Pancreas (tissue), 10 donors: Measurements from ENCODE around the gene PDLIM5. TPM values are rescaled to one million over a fixed set of nuclear protein-coding genes. Genes with fewer than 3 reads are reported as not detected.
"Not testable (repeated sequence)": the region's sequence is repeated elsewhere in the genome, so short reads cannot be mapped to it uniquely, and the experiment has no call there.

Experiments
- ATAC-seq, 4 donors: fragments of 200-7000 bp; cut with Tn5 transposase; one replicate each; pipeline versions ENCODE4 v1.8.0 to v1.9.1; 2020; ENCODE audit warnings: mild to moderate bottlenecking in 4 of 4, moderate library complexity in 4 of 4
- DNase-seq, 6 donors: peaks; one replicate each; pipeline ENCODE4 v3.0.0-alpha.2; 2020
- FAIRE-seq: peaks from 2 replicates; lab custom pipeline; 2012; peaks lifted over from hg19 to GRCh38; lab: Jason Lieb, UNC
- H3K27ac ChIP-seq, 4 donors: fragments of 200-600 bp; sonication (generic); 1 replicate in 3 of 4; 2 replicates in 1 of 4; pipeline versions ENCODE4 v1.5.0 to v1.8.0; 2020
- H3K27me3 ChIP-seq, 4 donors: fragments of 200-600 bp; one replicate each; pipeline ENCODE4 v1.8.0; 2021
- H3K36me3 ChIP-seq, 3 donors: fragments of 200-600 bp; sonication (generic) in 1 of 3; one replicate each; pipeline versions ENCODE4 v1.5.0 to v1.8.0; 2020 to 2021
- H3K4me1 ChIP-seq, 3 donors: fragments of 200-600 bp; one replicate each; pipeline ENCODE4 v1.8.0; 2021
- H3K4me3 ChIP-seq, 4 donors: fragments of 200-600 bp; sonication (generic) in 2 of 4; one replicate each; pipeline versions ENCODE4 v1.5.0 to v1.8.0; 2020 to 2021
- H3K9me3 ChIP-seq, 4 donors: fragments of 200-600 bp; one replicate each; pipeline ENCODE4 v1.8.0; 2021
- WGBS, 2 donors: extraction: QIAGEN DNeasy Blood & Tissue Kit; methylation state at CpG; one replicate each; pipeline ENCODE4 v1.1.7; 2013; 5-methylcytosine and 5-hydroxymethylcytosine counted together
- intact Hi-C, 3 donors: fragments of 100-400 bp; cut with DNase I; formaldehyde crosslinking; loops; one replicate each; pipeline versions ENCODE4 v1.11.1 to v1.14.2; 2022
- polyA plus RNA-seq, 2 donors: library from polyadenylated mRNA; stranded (reverse); fragments of 200-250 nt; gene quantifications; one replicate each; pipeline ENCODE4 v1.2.3, GENCODE V29; 2013
- total RNA-seq, 6 donors: library from RNA; stranded (reverse); fragmentation: NEBNext Ultra II Directional in 4 of 6; extraction: Animal tissue kit (Norgen Biotek cat#: 25700) in 4 of 6; gene quantifications; one replicate each; pipeline versions ENCODE4 v1.2.1 to v1.2.4, GENCODE V29; 2021 to 2023
- TF ChIP-seq, protein P1 (sequence below), 4 donors: fragments of 200-600 bp; sonication (generic) in 3 of 4; IDR thresholded peaks; one replicate each; pipeline versions ENCODE4 v1.5.0 to v1.8.0; 2021; ENCODE audit warnings: antibody characterized with exemption in 4 of 4
- donor health status: healthy with polysubstance abuse.
- donor health status: DM: no; HTN: no; CAD: no; lungs with moderate emphysema.
- donor health status: DM: no; HTN: no; CAD: no.
- donor health status: control.
- donor health status: control.
- donor health status: Bipolar disorder and iron deficiency.
- donor health status: DM: yes; HTN: yes; CAD: no.
- donor health status: DM: no; HTN: no; CAD: no.
- donor health status: DM: no; HTN: no; CAD: no.
- donor health status: DM: yes; HTN: yes; CAD: no.

The PDLIM5 gene
- total and polyA plus RNA-seq, 8 donors, result 13.2 to 99.0 (median 49.8) TPM

DNA sequence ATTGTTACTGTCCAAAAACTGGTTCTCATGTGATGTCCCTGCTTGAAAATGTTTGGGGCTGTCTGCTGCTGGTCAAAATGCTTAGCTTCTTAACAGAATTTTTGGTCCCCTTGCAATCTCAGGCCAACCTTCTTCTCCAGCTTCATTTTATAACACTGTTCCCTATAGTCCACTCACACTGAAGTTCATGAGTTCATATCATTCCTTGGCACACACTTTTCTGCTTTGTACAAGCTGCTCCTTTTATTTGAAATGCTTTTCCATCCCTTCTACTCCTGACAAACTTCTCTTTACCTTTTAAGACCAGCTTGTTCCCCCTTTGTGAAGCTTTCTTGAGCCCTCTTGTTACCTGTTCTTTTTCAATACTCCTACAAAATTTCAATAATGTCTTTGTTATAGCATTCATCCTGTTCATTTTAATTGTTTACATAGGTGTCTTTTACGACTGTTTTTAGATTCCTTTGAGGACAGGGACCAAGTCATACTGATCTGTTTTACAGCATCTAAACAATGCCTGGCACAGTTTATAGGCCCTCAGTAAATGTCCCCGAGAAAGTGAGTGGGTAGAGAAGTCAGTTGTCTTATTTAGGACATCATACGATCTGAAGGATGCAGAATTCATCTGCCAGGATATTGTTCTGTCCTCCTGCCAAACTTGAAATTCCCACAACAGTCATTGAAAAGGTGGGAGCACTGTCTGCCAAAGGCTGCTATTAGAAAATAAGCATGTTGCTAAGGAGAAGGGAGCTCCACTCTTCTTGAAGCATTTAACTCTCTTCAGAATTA, 171.6 kb downstream of the PDLIM5 start:
- no peak overlapping the region for H3K27ac ChIP-seq
- ATAC-seq (no peak), DNase-seq (no peak), FAIRE-seq (no peak)
- no peaks in the 10 kb centered on the region for H3K27me3 ChIP-seq
- no peak overlapping the region for H3K4me3 ChIP-seq
- intact Hi-C loops, result no loop called here
- 66 to 70% methylated on average over 3 of the region's 3 CpGs for WGBS, 2 donors
- H3K4me1 ChIP-seq, result no peaks in the 10 kb centered on the region
- H3K9me3 ChIP-seq, result no peaks in the 10 kb centered on the region
- peaks cover 0 to 13% (median 4%) of the 10 kb centered on the region in 3 donors for H3K36me3 ChIP-seq
- TF ChIP-seq, protein P1, sequence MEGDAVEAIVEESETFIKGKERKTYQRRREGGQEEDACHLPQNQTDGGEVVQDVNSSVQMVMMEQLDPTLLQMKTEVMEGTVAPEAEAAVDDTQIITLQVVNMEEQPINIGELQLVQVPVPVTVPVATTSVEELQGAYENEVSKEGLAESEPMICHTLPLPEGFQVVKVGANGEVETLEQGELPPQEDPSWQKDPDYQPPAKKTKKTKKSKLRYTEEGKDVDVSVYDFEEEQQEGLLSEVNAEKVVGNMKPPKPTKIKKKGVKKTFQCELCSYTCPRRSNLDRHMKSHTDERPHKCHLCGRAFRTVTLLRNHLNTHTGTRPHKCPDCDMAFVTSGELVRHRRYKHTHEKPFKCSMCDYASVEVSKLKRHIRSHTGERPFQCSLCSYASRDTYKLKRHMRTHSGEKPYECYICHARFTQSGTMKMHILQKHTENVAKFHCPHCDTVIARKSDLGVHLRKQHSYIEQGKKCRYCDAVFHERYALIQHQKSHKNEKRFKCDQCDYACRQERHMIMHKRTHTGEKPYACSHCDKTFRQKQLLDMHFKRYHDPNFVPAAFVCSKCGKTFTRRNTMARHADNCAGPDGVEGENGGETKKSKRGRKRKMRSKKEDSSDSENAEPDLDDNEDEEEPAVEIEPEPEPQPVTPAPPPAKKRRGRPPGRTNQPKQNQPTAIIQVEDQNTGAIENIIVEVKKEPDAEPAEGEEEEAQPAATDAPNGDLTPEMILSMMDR (IDR thresholded peaks at IDR 0.05), result no peak

DNA sequence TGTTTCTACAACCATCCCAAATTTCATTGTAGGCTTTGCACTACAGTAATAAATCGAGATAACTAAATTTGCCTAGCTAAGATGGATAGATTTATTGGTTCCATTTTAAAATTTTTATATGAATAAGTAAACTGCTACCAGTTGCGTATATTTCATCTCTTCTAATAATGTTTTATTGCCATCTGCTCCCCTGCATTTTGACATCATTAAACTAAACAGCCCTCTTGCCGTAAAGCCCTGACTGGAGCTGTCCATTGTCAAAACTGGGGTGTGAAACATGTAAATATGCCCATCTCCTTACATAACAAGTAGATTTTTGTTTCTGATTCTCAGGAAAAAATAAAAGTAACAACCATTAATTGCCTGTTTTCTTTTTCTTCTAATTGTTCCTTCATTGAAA, 175.2 kb downstream of the PDLIM5 start:
- Histone ChIP-seq H3K4me3 (no peak overlapping the region), H3K36me3 (no peaks in the 10 kb centered on the region), H3K27ac (no peak overlapping the region), H3K9me3 (no peaks in the 10 kb centered on the region), H3K4me1 (no peaks in the 10 kb centered on the region), H3K27me3 (no peaks in the 10 kb centered on the region)
- DNase-seq (no peak), ATAC-seq (no peak), FAIRE-seq (no peak)
- intact Hi-C loops, result no loop called here
- TF ChIP-seq, protein P1 (IDR thresholded peaks at IDR 0.05), result no peak
- 92 to 97% methylated on average over 3 of the region's 3 CpGs for WGBS, 2 donors

GRCh38 chr4:94629058-94629457, 177.3 kb downstream of the PDLIM5 start:
- H3K9me3 ChIP-seq, H3K27ac ChIP-seq, intact Hi-C loops, H3K36me3 ChIP-seq, H3K4me3 ChIP-seq, ATAC-seq, H3K4me1 ChIP-seq, FAIRE-seq, DNase-seq, H3K27me3 ChIP-seq: not testable (repeated sequence)
- 98% methylated on average over 8 of the region's 8 CpGs for WGBS, 2 donors

GRCh38 chr4:94629837-94630236, 178.1 kb downstream of the PDLIM5 start:
- DNase-seq, result no peak
- no peak for ATAC-seq
- H3K27ac ChIP-seq, result no peak overlapping the region
- TF ChIP-seq, protein P1 (IDR thresholded peaks at IDR 0.05), result no peak
- no peaks in the 10 kb centered on the region for H3K36me3 ChIP-seq
- no peaks in the 10 kb centered on the region for H3K9me3 ChIP-seq
- no peak overlapping the region for H3K4me3 ChIP-seq
- no peaks in the 10 kb centered on the region for H3K27me3 ChIP-seq
- peaks cover 0 to 5% (median 0%) of the 10 kb centered on the region in 3 donors for H3K4me1 ChIP-seq
- intact Hi-C loops, result no loop called here
- WGBS, 2 donors, result 81 to 83% methylated on average over 2 of the region's 2 CpGs
- no peak for FAIRE-seq

DNA sequence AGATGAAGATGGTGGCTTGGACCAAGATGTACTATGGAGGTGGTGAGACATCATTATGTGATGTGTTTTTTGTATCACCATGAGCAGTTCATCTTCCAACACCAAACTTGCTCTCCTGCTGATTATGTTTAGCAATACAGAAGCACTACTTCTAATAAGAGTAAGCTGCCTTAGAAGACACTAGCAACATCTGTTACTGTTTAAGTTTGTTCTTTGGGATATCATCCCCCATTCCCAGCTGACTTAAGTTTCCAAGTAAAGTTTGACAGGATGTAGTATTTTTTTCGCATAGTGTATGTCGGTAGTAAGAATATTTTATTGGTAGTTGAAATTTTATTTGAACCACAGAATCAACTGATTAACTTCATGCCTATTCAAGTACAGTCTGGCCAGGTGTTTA, 182.5 kb downstream of the PDLIM5 start:
- WGBS, 2 donors, result 83% methylated on average over 2 of the region's 2 CpGs
- H3K27ac ChIP-seq, result no peak overlapping the region
- H3K4me3 ChIP-seq, result no peak overlapping the region
- peaks cover 0 to 7% (median 0%) of the 10 kb centered on the region in 3 donors for H3K4me1 ChIP-seq
- DNase-seq, result no peak
- TF ChIP-seq, protein P1 (IDR thresholded peaks at IDR 0.05), result no peak
- no peaks in the 10 kb centered on the region for H3K27me3 ChIP-seq
- no peak for ATAC-seq
- intact Hi-C loops, result no loop called here
- FAIRE-seq, result no peak
- H3K36me3 ChIP-seq, result no peaks in the 10 kb centered on the region
- H3K9me3 ChIP-seq, result no peaks in the 10 kb centered on the region
